HepG2 (cell line): Measurements from ENCODE around the gene HBEGF.

Source experiments
- KIAA2018 ChIP-seq: sonication (generic); formaldehyde crosslinking; IDR thresholded peaks from 2 replicates; pipeline ENCODE4 v1.5.0; 2020; ENCODE audit warnings: mild to moderate bottlenecking, missing genetic modification reagents, borderline replicate concordance
- MAFK ChIP-seq, 2 experiments: IDR thresholded peaks in 1 of 2; conservative IDR thresholded peaks in 1 of 2; 2 replicates each; pipeline ENCODE4 v1.6.1; 2011; ENCODE audit warnings: improper control_type of control experiment in 2 of 2, low read length in 2 of 2
- RELA ChIP-seq: sonication (generic); formaldehyde crosslinking; IDR thresholded peaks from 2 replicates; pipeline ENCODE4 v1.4.0; 2020; ENCODE audit warnings: missing genetic modification reagents
- SUZ12 ChIP-seq: fragments of 150-350 bp; IDR thresholded peaks from 2 replicates; pipeline ENCODE4 v1.6.1; 2014; ENCODE audit warnings: low read depth, low read length
- TCF12 ChIP-seq, 2 experiments: fragments of 450-650 bp in 1 of 2; sonication (generic) in 1 of 2; formaldehyde crosslinking in 1 of 2; IDR thresholded peaks; 2 replicates each; pipeline versions ENCODE4 v1.6.1 to v1.8.0; 2017 to 2022; ENCODE audit warnings: antibody characterized with exemption in 1 of 2, mild to moderate bottlenecking in 1 of 2, missing genetic modification reagents in 1 of 2, moderate library complexity in 1 of 2
- TP53 ChIP-seq: sonication (generic); formaldehyde crosslinking; conservative IDR thresholded peaks from 2 replicates; pipeline ENCODE4 v1.4.0; 2020; ENCODE audit warnings: missing genetic modification reagents
- ZNF20 ChIP-seq: sonication (generic); formaldehyde crosslinking; IDR thresholded peaks from 2 replicates; pipeline ENCODE4 v1.4.0; 2020; ENCODE audit warnings: mild to moderate bottlenecking, moderate library complexity, missing genetic modification reagents
- ZNF232 ChIP-seq: sonication (generic); formaldehyde crosslinking; IDR thresholded peaks from 2 replicates; pipeline ENCODE4 v1.4.0; 2020; ENCODE audit warnings: missing genetic modification reagents, borderline replicate concordance
- ZNF335 ChIP-seq: sonication (generic); formaldehyde crosslinking; IDR thresholded peaks from 2 replicates; pipeline ENCODE4 v1.4.0; 2020; ENCODE audit warnings: missing genetic modification reagents
- ZNF644 ChIP-seq: IDR thresholded peaks from 2 replicates; pipeline ENCODE4 v1.6.1; 2016; ENCODE audit warnings: low read depth
- TF ChIP-seq, protein P1 (sequence below): sonication (generic); formaldehyde crosslinking; IDR thresholded peaks from 2 replicates; pipeline ENCODE4 v1.4.0; 2020; ENCODE audit warnings: missing genetic modification reagents

DNA sequence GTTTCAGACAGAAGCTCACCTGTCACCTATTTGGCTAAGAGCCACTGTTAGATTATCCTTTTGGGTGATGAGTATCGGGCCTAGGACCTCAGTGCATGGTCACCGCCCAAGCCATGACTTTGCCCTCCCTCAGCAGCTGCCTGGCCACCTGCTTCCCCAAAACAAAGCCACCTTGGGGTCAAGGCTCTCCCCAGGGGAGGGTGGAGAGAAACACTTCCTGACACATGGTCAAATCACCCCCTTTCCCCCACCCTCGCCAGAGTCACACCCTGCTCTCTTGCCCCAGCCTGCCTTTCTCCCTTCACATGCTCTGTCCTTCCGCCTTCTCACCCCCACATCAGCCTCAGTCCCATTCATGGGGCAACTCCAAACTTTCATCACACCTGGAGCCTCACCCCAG is 1.7 kb upstream of the HBEGF start:
- no peak for TF ChIP-seq ZNF335 (CRISPR knock-in tag)
- no peak for TF ChIP-seq MAFK (conservative IDR thresholded peaks at IDR 0.05 in 1 of 2, IDR thresholded peaks at IDR 0.05 in 1 of 2; ENCODE audit: low read length in 2 of 2)
- no peak for TF ChIP-seq ZNF20 (CRISPR knock-in tag)
- no peak for TF ChIP-seq TP53 (CRISPR knock-in tag)
- TF ChIP-seq TCF12 (IDR thresholded peaks at IDR 0.05), result no peak
- TF ChIP-seq TCF12 (CRISPR knock-in tag; IDR thresholded peaks at IDR 0.05), result no peak
- no peak for TF ChIP-seq RELA
- no peak for TF ChIP-seq ZNF644
- no peak for TF ChIP-seq ZNF232
- TF ChIP-seq SUZ12, result no peak
- no peak for TF ChIP-seq KIAA2018 (CRISPR knock-in tag)
- TF ChIP-seq, protein P1, sequence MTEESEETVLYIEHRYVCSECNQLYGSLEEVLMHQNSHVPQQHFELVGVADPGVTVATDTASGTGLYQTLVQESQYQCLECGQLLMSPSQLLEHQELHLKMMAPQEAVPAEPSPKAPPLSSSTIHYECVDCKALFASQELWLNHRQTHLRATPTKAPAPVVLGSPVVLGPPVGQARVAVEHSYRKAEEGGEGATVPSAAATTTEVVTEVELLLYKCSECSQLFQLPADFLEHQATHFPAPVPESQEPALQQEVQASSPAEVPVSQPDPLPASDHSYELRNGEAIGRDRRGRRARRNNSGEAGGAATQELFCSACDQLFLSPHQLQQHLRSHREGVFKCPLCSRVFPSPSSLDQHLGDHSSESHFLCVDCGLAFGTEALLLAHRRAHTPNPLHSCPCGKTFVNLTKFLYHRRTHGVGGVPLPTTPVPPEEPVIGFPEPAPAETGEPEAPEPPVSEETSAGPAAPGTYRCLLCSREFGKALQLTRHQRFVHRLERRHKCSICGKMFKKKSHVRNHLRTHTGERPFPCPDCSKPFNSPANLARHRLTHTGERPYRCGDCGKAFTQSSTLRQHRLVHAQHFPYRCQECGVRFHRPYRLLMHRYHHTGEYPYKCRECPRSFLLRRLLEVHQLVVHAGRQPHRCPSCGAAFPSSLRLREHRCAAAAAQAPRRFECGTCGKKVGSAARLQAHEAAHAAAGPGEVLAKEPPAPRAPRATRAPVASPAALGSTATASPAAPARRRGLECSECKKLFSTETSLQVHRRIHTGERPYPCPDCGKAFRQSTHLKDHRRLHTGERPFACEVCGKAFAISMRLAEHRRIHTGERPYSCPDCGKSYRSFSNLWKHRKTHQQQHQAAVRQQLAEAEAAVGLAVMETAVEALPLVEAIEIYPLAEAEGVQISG (CRISPR knock-in tag), result no peak
